Measurements from ENCODE around the gene CLTC. TPM values are rescaled to one million over a fixed set of nuclear protein-coding genes. Genes with fewer than 3 reads are reported as not detected.

The CLTC gene
- total RNA-seq, 2 experiments from 2014 or later = 81.5 to 89.9 TPM

- ChIA-PET CTCF (interaction anchor here (1.3 kb wide), 1 partner anchor 10 kb away, joined by 4 read pairs; no protein-coding TSS in a partner anchor), POLR2A (interaction anchor here (1.0 kb wide), 1 partner anchor 105 kb away, joined by 3 read pairs; the partner anchor contains the start of gene DHX40)
- Mint-ChIP-seq H3K4me1 (ENCODE audit: low read depth) (peaks cover 8% of the 10 kb centered on the region), H3K27me3 (no peaks in the 10 kb centered on the region), H3K36me3 (ENCODE audit: low read depth) (peaks cover 91% of the 10 kb centered on the region), H3K9me3 (no peaks in the 10 kb centered on the region), H3K27ac (peak overlapping the region; percentile 19), H3K4me3 (no peak overlapping the region)
- no peaks in the 10 kb centered on the region for H3K4me1 ChIP-seq (ENCODE audit: insufficient read depth, low read length)
- peaks cover 87% of the 10 kb centered on the region for H3K36me3 ChIP-seq (ENCODE audit: insufficient read depth, low read length)
- no peak overlapping the region for H3K27ac ChIP-seq (ENCODE audit: low read depth in 1 of 2, low read length in 2 of 2)
- TF ChIP-seq CTCF (IDR thresholded peaks at IDR 0.05) = no peak
- intact Hi-C loops (cut with DNase I, micrococcal nuclease) = no loop called here
- no peak for DNase-seq
- no peak for ATAC-seq (ENCODE audit: poor library complexity)
- no peak overlapping the region for H3K4me3 ChIP-seq (ENCODE audit: low read length)
- no peaks in the 10 kb centered on the region for H3K9me3 ChIP-seq (ENCODE audit: control insufficient read depth in 1 of 2, insufficient read depth in 1 of 2, low read length in 2 of 2)
- H3K27me3 ChIP-seq (ENCODE audit: control insufficient read depth in 1 of 2, insufficient read depth in 2 of 2, low read length in 2 of 2) = no peaks in the 10 kb centered on the region
Observed at GRCh38 chr17:59669944-59670343, 50.2 kb downstream of the CLTC start.

DNA sequence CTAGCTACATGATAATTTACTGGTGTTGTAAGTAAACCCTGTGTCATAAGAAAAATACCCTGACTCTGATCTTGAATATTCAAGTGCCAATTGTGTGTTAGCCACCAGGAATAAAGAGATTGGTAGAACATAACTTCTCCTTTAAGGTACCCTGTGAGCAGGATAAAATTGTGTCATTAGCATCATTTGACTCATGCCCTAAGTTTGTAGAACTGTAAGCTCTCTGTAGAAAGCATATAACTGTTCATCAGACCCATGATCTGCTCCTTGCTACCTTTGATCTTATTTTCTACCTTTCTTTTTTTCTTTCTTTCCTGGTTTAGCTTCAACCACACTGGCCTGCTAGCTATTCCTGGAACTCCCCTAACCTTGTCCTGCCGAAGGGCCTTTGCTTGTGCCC, 51.7 kb downstream of the CLTC start:
- DNase-seq = no peak
- Mint-ChIP-seq H3K4me3 (no peak overlapping the region), H3K9me3 (no peaks in the 10 kb centered on the region), H3K27ac (peak overlapping the region; percentile 19), H3K36me3 (ENCODE audit: low read depth) (peaks cover 91% of the 10 kb centered on the region), H3K27me3 (no peaks in the 10 kb centered on the region), H3K4me1 (ENCODE audit: low read depth) (peaks cover 8% of the 10 kb centered on the region)
- ChIA-PET POLR2A (interaction anchor here (0.8 kb wide), 1 partner anchor 36 kb away, joined by 3 read pairs; the partner anchor contains the start of gene VMP1), CTCF (no interaction called here)
- Histone ChIP-seq H3K27me3 (ENCODE audit: control insufficient read depth in 1 of 2, insufficient read depth in 2 of 2, low read length in 2 of 2) (no peaks in the 10 kb centered on the region), H3K9me3 (ENCODE audit: control insufficient read depth in 1 of 2, insufficient read depth in 1 of 2, low read length in 2 of 2) (no peaks in the 10 kb centered on the region), H3K4me1 (ENCODE audit: insufficient read depth, low read length) (no peaks in the 10 kb centered on the region), H3K4me3 (ENCODE audit: low read length) (no peak overlapping the region), H3K27ac (ENCODE audit: low read depth in 1 of 2, low read length in 2 of 2) (no peak overlapping the region), H3K36me3 (ENCODE audit: insufficient read depth, low read length) (peaks cover 89% of the 10 kb centered on the region)
- ATAC-seq (ENCODE audit: poor library complexity) = no peak
- intact Hi-C loops (cut with DNase I, micrococcal nuclease) = no loop called here
- no peak for TF ChIP-seq CTCF (IDR thresholded peaks at IDR 0.05)

GRCh38 chr17:59675231-59675630, 55.5 kb downstream of the CLTC start:
- no peaks in the 10 kb centered on the region for H3K4me1 ChIP-seq (ENCODE audit: insufficient read depth, low read length)
- no peaks in the 10 kb centered on the region for H3K27me3 ChIP-seq (ENCODE audit: control insufficient read depth in 1 of 2, insufficient read depth in 2 of 2, low read length in 2 of 2)
- H3K4me1 Mint-ChIP-seq (ENCODE audit: low read depth) = peaks cover 2% of the 10 kb centered on the region
- no peaks in the 10 kb centered on the region for H3K27me3 Mint-ChIP-seq
- no peak for TF ChIP-seq CTCF (IDR thresholded peaks at IDR 0.05)
- intact Hi-C loops (cut with DNase I, micrococcal nuclease) = no loop called here
- H3K27ac Mint-ChIP-seq = peak overlapping the region; percentile 18
- ChIA-PET POLR2A (interaction anchor here (1.0 kb wide), 1 partner anchor 8 kb away, joined by 3 read pairs; no protein-coding TSS in a partner anchor), CTCF (interaction anchor here (1.2 to 1.7 kb wide), 2 partner anchors 8 to 11 kb away, joined by 4 read pairs; no protein-coding TSS in a partner anchor)
- H3K36me3 ChIP-seq (ENCODE audit: insufficient read depth, low read length) = peaks cover 92% of the 10 kb centered on the region
- ATAC-seq (ENCODE audit: poor library complexity) (no peak), DNase-seq (no peak)
- no peak overlapping the region for H3K27ac ChIP-seq (ENCODE audit: low read depth in 1 of 2, low read length in 2 of 2)
- no peak overlapping the region for H3K4me3 ChIP-seq (ENCODE audit: low read length)
- H3K4me3 Mint-ChIP-seq = no peak overlapping the region
- H3K9me3 ChIP-seq (ENCODE audit: control insufficient read depth in 1 of 2, insufficient read depth in 1 of 2, low read length in 2 of 2) = no peaks in the 10 kb centered on the region
- peaks cover 90% of the 10 kb centered on the region for H3K36me3 Mint-ChIP-seq (ENCODE audit: low read depth)
- H3K9me3 Mint-ChIP-seq = no peaks in the 10 kb centered on the region
